ENCODE results near the gene MBNL1. TPM values are rescaled to one million over a fixed set of nuclear protein-coding genes. Genes with fewer than 3 reads are reported as not detected.

The MBNL1 gene
- total RNA-seq, 2 donors from 2014 or later: 149 to 191 TPM

DNA sequence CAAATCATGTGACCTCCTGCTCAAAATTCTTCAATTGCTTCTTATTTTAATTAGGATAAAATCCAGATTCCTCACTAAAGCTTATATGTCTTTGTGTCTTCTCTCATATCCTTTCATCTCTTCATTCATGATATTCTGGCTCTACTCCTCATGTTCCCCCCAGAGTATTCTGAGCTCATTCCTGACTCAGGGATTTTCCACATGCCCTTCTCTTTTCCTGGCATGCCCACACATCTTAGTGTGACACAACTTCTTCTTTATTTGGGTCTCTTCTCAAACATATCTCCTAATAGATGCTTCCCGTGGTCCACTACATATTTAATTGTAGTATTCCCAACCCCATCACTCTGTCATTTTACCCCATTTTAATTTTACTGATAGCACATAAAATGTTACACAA lies 15.2 kb upstream of the MBNL1 start:
- no peaks in the 10 kb centered on the region for H3K9me3 ChIP-seq
- H3K4me1 ChIP-seq: peaks cover 4% of the 10 kb centered on the region
- H3K9ac ChIP-seq (ENCODE audit: low read depth in 2 of 2, low read length in 2 of 2): no peak overlapping the region
- H3K27ac ChIP-seq: peak overlapping the region; percentile 11
- no peak for TF ChIP-seq CTCF (IDR thresholded peaks at IDR 0.05)
- no peaks in the 10 kb centered on the region for H3K27me3 ChIP-seq
- no peak overlapping the region for H3K4me3 ChIP-seq
- intact Hi-C loops (cut with DNase I): no loop called here
- H3K36me3 ChIP-seq: no peaks in the 10 kb centered on the region
- no peak for DNase-seq

DNA sequence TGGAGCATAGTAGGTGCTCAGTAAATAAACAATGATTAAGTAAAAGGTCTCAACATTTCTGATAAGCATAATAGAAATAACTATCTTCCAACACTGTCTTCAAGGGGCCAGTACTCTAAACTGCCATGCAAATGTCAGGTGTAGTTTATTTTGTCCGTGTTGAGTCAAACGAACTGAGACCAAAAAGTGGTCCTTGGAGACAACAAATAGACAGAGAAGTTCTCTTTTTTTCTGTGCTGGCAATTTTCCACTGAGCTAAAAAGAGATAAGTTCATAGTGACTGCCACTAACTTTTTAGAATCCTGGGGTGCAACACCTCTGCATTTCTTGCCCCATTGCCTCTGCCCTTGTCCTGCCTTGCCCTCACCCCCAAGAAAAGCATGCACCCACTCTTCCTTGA lies 14.7 kb upstream of the MBNL1 start:
- Histone ChIP-seq H3K9me3 (no peaks in the 10 kb centered on the region), H3K27ac (peak overlapping the region; percentile 11), H3K4me1 (peaks cover 7% of the 10 kb centered on the region), H3K36me3 (no peaks in the 10 kb centered on the region), H3K4me3 (no peak overlapping the region), H3K9ac (ENCODE audit: low read depth in 2 of 2, low read length in 2 of 2) (no peak overlapping the region), H3K27me3 (no peaks in the 10 kb centered on the region)
- DNase-seq: no peak
- TF ChIP-seq CTCF (IDR thresholded peaks at IDR 0.05): no peak
- intact Hi-C loops (cut with DNase I): no loop called here

DNA sequence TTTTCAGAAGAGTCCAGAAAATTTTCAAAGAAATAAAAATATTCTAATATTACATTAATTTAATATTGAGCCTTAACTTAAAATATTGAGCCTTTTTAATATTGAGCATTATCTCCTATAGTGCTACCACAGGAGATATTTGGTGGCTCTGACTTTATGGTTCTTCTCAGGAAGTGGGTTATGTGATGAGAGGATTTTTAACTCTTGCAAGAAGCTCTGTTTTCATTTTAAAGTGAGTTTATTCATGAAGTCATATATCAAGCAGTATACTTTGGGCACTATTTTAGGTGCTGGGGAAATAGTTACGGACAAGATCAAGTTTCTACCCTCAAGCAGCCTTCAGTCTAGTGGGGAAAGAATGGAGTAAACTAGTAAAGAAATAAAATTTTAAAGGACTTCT lies 13.4 kb upstream of the MBNL1 start:
- TF ChIP-seq CTCF (IDR thresholded peaks at IDR 0.05): no peak
- Histone ChIP-seq H3K4me3 (no peak overlapping the region), H3K27ac (no peak overlapping the region), H3K9me3 (no peaks in the 10 kb centered on the region), H3K9ac (ENCODE audit: low read depth in 2 of 2, low read length in 2 of 2) (no peak overlapping the region), H3K36me3 (no peaks in the 10 kb centered on the region), H3K27me3 (no peaks in the 10 kb centered on the region), H3K4me1 (peaks cover 7% of the 10 kb centered on the region)
- no peak for DNase-seq
- intact Hi-C loops (cut with DNase I): loop anchor here (5.0 kb wide), 1 partner anchor 48 kb away; no protein-coding TSS in a partner anchor

DNA sequence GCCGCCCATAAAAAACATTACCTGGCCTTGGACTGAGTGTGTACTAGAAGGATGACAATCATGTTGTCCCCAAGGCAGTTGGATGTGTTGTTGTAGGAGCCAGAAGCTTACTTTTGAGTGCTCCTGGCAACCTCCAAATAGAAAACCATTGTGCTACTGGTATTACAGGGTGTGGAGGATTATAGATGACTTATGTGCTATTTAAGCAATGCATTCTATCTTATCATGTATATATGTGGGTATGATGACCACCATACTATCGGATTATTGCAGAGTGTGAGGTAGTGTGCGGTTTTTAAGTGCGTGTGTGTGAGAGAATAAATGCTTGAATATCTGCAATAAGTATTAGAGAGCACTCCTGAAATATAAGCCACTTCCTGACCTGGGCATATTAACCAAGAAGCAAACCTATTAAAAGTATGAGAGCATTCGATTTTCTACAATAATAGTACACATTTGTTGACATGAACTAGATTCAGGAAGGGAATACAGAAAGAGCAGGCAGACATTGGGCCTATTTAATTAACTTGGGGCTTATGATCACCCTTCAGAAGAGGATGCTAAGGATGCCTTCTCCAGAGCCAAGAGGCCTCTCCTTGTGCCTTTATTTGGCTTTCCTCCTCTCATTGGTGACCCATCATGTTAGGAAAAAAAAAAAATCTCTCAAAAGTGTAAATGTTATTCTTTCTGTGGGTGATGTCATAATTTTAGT lies 11.7 kb upstream of the MBNL1 start:
- TF ChIP-seq CTCF (IDR thresholded peaks at IDR 0.05): no peak
- intact Hi-C loops (cut with DNase I): loop anchor here (5.0 kb wide), 1 partner anchor 50 kb away; no protein-coding TSS in a partner anchor
- DNase-seq: no peak
- peak overlapping the region; percentile 19 for H3K27ac ChIP-seq
- H3K36me3 ChIP-seq: no peaks in the 10 kb centered on the region
- H3K9me3 ChIP-seq: no peaks in the 10 kb centered on the region
- H3K4me1 ChIP-seq: peaks cover 7% of the 10 kb centered on the region
- H3K27me3 ChIP-seq: no peaks in the 10 kb centered on the region
- no peak overlapping the region for H3K9ac ChIP-seq (ENCODE audit: low read depth in 2 of 2, low read length in 2 of 2)
- no peak overlapping the region for H3K4me3 ChIP-seq

GRCh38 chr3:152257563-152258035 lies 11.1 kb upstream of the MBNL1 start:
- Histone ChIP-seq H3K4me1 (peaks cover 7% of the 10 kb centered on the region), H3K36me3 (no peaks in the 10 kb centered on the region), H3K4me3 (no peak overlapping the region), H3K27me3 (no peaks in the 10 kb centered on the region), H3K27ac (peak overlapping the region; percentile 19), H3K9me3 (no peaks in the 10 kb centered on the region), H3K9ac (ENCODE audit: low read depth in 2 of 2, low read length in 2 of 2) (no peak overlapping the region)
- intact Hi-C loops (cut with DNase I): loop anchor here (5.0 kb wide), 1 partner anchor 50 kb away; no protein-coding TSS in a partner anchor
- no peak for DNase-seq
- no peak for TF ChIP-seq CTCF (IDR thresholded peaks at IDR 0.05)
